Activated naive CD4-positive, alpha-beta T cell treated with anti-CD3 and anti-CD28 coated beads, Interleukin-2, amount 50 U/mL, for 16 hours (primary cell): ENCODE measurements around the gene POPDC2.

Source experiments
- DNase-seq: peaks from one replicate; pipeline ENCODE4 v3.0.0-alpha.2; 2020

POPDC2 gene

DNA sequence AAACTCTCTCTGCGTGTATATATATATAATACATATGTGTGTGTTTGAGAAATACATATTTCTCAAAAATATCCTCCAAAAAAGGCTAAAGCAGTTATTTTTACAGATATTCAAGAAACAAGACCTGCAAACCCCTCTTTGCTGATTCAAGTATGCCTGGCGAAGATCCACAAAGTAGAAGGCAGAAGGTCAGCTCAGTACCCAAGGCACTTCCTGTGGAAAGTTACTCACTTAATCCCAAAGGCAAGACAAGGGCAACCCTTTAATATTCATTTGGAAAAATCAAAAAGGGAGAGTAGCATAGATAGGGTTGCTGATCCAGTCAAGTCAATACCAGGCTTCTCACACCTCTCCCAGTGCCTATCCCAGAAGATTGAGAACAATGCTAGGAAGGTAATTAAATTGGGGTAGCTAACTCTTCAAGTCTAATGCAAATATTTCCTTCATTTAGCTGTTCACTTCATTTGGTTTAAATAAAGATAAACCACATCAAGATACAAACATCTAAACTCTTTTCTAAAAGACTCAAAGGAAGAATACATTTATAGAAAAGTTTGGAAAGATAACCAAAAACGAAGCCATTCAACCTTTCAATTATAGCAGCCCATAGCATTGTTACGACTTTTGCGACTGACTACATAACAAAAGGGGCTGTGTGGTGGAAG, 9.6 kb upstream of the POPDC2 start:
- DNase-seq = no peak

DNA sequence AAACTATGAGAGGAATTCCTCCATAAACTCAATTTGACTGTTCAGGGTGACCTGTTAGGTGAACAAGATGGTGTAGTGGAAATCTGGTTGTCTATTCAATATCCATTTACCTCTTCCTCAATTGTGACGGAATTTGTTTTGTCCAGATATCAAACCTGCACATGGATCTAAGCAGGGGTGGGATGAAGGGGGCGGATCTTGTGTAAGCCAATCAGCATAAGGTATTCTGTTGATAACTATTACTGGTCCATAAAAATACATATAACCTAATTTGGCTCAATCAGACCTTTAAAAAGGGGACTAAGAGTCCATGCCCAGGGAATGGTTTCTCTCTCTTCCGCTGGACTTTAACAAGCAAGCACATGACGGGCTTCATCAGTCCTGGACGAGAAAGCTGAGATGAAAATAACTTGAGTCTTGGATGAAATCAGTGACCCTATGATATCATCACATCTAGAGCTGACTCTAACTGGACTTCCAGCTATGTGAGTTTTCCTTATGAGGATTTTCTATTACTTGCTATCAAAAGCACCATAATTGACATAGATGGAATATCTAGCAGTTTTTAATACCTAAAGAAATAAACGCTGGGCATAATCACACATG, 5.7 kb upstream of the POPDC2 start:
- no peak for DNase-seq

DNA sequence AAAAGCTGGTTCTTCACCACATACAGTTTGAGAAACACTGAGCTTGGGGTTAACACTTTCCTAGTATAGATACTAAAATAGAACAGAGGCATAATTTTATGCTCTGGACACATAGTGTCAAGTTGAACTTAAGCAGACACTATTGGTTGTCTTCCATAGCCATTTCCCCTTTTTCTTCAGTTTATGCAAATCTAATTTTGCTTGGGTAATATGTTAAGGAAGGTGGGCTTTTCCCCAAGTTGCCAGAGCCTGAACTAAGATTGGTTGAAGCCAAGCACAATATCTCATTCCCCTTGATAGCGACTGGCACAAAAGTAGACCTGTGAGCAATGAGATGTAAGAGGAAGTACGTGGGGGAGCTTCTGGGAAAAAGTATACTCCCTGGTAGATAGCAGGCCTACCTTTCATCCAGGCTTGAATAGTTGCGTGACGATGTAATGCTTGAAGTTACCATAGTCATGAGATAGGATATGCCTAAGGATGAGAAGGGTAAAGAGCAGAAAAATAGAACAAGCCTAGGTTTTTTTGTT, 4.5 kb upstream of the POPDC2 start:
- DNase-seq = no peak

DNA sequence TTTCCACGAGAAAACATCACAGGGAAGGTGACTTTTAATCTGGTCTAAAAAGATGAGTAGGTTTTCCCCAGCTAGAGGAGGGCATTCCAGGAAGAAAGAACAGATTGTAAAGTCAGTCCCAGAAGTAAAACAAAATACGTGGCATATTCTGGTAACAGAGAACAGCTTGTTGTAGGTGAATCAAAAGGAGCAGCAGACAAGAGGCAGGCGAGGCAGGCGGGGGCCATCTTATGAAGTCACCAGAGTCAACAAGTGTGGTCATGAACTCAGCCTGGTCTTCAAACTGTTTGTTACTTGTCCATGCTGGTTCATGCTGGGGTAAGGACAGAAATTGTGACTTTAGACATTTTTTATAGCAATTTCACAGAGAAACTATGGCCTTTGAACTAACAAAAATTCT, 4.0 kb upstream of the POPDC2 start:
- DNase-seq = no peak

DNA sequence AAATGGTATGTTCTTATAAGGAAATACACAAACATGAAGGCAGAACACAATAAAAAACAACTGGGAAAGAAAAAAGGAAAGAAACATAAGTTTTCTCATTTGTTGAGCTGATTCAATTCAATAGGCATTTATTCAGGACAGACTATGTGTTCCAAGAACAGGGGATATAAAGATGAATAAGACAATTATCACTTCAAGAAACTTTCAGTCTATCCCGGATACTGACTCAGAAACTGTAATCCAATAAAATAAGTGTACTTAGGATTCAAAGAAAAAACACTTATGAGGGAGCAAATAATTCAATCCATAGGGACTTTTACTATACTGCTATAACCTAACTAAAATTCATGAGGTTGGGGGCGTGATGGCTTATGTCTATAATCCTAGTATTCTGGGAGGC, 3.5 kb upstream of the POPDC2 start:
- DNase-seq = no peak

DNA sequence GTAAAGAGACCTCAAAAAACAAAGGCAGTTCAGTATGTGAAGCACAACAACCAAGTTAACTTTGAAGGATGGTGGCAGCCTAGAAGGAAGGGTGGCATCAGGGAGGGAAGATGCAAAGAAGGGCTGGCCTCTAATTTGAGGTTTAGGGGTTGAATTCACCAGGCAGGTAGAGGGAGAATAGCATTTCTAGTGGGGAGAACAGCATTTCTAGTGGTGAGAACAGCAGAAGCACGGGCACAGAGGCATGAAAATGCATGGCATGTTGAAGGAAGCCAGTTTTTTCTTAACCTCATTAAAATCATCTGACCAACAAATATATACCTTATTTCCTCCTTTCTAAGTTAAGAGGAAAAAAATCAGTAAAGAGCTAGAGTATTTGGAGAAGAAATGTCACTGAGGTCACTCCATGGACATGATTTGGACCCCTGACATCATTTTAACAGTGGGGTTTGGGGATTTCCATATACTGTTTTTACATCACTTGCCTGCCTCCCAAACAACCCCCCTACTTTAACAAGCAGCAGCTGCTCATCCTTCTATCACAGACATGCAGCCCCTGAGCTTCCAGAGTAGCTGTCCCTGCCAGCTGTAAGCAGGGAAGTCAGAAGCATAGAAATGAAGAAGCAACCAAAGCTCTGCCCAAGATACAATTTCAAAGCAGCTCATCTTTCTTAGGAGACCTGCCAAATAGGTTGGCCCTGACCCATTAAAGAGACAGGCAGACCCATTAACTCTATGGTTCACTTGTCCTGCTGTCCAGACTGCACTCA, 2.4 kb upstream of the POPDC2 start:
- no peak for DNase-seq

DNA sequence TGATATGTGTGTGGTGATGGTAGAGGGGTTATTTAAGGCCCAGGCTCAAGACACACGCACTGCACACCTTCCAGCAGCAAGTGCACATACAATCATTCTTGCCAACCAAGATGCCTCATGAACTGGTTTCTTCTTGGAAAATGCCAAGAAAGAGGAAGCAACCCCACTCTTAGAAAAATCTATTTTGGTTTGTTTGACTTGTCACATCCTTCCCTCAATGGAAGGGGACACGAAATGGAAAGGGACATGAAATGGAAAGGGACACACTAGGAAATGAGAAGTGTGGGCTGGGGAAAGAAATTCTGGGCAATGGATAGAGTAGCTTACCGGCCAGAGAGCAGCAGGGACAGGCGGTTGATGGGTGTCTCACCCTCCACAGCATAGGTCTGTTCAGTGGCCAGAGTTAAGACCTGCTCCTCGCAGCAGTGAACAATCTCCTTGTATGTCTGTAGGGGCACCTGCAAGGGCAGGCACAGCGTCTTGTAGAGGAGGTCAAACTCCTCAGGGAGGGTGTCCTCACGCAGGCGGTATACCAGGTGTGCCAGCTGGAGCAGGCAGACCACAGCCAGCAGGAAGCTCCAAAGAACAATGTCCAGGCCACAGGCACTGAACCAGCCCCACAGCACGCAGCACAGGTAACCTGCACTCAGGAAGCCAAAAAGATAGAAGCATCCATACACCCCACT, 640 bp downstream of the POPDC2 start:
- no peak for DNase-seq

DNA sequence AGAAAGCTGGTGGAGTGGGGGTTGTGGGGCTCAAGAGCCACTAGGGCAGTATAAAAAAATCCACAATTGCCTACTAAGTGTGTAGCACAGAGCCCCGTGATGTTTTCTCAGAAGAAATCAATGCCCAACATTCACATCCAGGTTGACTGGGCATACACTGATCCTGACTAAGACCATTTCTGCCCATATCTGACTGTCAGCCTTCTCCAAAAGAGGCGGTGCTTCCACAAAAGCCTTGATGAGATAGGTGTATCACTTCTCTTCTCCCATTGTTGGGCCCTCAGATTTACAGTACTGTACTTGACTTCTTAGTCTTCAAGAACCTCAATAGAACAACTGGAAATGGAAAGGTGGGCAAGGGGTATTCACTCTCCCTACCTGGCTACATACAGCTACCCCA, 1.4 kb downstream of the POPDC2 start:
- DNase-seq = no peak

DNA sequence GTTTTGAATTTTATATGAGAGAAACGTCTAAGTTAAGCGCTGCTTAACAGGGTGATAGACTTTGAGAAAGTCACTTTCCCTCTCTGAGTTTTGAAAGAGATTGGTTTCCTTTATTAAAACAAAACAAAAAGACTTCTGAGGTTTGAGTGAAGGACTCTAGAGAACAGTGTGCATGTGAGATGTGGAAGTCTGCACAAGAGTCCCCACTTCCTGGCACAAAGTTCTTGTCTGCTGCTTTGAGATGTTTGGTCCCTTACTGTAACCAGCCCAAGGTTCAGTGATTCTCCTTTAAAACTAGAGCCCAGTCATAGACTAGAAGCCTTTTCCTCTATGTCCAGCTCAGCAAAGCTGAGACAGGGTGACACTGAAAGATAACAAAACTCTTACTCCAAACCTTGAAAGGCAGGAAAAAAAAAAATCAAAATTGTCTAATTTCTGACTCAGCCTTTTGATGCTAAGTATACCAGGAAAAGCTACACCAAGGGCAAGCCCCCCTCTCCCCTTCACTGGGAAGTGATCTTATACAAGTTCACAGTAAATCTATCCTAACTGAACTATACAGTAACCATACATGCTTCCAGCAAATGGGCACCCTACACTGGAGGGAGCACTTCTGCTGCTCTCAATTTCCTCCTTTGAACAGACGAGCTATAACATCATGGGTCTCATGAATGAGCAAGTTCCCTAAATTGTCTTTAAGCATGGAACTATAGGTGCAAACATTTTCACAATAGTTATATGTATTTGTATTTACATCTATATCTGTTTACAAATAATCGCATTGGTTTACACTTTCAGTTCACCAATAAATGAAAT, 2.3 kb downstream of the POPDC2 start:
- no peak for DNase-seq

DNA sequence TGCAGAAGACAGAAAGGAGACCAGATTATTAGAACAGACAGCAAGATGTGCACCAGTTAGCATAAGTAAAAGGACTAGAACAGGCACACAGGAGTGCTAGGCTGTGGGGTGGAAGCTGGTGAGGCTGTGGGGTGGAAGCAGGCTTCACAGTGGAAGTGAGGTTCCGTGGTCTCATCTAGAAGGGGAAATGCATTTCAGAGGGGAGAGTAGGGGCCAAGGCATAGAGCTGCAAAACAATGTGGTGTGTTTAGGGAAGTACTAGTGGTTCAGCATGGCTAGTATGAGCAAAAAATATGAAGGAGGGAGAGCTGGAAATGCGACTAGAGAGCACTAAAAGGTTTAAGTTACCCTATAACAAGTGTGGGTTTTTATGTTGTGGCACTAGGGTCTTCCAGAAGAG, 6.5 kb downstream of the POPDC2 start:
- DNase-seq = no peak

DNA sequence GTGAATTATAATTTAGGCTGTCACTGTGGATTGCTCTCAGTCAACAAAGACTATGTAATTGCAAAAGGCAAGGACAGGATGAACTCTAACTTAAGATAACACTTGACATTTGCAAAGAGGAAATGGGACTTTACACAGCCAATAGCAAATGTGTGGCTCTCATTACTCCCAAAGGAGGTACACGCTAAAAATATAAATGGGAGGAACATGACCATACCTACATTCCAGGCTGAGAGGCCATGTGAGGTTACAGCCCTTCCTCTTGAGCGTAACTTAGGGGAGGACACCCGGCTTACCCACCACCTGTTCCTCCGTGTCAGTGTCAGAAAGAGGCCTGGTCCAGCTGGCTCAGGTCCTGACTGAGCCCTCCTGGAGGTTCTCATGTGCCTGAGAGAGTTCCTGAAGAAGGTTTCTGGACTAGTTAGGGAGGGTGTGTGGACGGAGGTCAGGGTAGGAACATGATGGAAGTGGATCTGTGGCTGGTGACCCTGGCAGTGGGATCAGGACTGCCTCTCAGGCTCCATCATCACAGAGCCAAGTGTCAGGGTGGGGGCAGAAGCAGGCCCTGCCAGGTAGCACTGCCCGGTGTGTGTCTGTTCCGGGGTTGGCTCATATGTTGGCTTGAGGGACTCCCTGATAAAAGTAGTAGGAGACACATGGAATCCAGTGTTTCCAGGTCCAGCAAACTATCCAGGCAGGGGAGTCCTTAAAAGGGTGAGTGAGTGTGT, 7.9 kb downstream of the POPDC2 start:
- no peak for DNase-seq

DNA sequence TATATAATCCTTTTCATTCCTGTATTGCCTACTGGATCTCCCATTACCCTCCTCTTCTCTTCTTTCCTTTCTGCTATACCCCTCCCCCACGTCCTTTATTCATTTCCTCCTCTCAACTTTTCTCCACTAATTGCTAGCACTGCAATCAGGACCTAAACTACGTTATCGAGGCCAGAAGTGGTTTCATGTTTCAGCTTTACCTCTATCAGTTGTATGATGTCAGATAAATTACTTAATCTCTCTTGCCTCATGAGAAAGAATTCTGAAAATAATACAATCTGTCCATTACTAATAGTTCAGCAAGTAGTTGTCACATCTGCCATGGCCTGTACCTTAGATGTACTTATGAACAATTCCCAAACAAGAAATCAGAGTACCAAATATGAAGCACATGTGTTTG, 10.6 kb downstream of the POPDC2 start:
- DNase-seq = no peak

DNA sequence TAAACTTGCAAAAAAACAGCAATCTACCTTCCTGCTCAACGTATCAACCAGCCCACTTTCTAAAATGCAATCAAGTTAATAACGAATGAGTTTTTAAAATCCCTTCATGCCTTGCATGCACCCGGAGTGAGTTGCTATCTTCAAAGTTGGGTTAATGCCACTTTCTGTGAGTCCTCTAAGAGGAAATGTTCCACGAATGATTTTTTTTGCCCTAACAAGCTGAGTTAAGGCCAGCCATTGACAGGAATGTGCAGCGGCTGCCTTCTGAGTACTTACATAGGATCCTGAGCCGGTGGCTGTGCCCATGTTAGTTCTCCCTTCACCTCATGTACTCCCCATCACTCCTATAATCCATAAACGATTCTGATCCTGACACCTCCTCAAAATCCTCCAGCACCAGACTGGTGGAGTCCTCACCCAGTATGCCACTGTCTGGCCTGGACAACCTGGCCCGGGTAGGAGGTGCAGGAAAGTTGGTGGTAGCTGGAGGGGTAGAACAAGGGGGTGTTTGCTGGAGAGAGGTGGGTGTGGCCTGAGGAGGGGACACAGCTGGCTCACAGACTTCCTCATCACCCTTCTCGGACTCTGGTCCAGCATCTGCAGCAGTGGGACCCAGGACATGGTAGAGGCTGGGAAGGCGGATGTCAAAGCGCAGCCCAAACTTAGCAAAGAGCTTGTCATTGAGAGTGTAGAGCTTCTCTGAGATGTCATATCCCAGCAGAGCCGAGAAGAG, 12.4 kb downstream of the POPDC2 start:
- no peak for DNase-seq

DNA sequence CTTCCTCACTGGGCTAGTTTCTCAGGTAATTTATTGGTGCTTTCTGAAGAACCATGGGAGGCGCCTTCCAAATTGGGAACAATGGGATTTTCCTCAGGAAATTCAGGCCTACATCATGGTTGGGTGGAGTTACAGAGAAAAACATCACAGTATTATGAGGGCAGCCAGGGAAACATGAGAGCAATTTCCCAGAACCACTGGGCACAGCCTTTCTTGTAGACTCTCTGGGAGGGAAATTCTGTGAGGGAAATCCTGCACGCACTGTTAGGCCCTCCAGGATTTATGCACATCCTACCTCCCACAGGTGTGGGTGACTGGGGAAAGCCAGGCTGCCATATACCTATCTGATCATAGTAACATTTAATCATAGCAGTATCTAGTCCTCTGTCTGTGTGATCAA, 13.2 kb downstream of the POPDC2 start:
- DNase-seq = no peak

DNA sequence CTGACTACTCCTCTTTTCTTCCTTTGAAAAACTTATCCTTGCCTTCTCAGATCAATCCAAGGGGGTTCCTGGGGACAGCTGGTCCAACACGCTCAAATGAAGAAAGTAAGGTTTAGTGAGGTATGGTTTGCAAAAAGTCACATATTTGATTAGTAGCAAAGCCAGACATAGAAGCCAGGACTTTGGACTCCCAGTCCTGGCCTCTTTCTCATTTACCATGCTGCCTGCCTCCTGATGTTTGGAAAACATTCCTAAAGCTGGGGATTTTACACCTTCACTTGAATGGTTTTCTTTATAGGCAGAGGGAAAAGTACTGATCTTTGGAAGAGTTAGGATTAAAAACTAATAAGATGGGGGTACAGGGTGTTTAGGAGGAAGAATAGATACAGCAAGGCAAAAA, 14.6 kb downstream of the POPDC2 start:
- no peak for DNase-seq

DNA sequence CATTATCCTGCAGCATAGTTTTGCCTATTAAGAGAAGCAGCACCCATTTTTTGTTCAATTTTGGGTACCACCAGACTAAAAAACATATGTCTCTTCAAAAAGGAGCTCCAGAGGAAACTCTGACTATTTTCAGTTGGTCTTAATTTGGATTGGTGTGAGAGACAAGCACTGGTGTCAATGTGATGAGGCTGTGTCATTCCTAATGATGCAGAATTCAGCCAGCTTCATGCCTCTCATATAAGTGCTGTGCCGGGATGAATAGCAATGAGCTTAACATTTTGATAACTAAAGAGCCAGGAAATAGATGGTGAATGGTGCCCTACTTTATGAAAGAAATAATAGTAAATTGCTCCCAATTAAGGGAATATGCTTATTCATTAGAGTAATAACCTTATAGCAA, 15.9 kb downstream of the POPDC2 start:
- DNase-seq = no peak

DNA sequence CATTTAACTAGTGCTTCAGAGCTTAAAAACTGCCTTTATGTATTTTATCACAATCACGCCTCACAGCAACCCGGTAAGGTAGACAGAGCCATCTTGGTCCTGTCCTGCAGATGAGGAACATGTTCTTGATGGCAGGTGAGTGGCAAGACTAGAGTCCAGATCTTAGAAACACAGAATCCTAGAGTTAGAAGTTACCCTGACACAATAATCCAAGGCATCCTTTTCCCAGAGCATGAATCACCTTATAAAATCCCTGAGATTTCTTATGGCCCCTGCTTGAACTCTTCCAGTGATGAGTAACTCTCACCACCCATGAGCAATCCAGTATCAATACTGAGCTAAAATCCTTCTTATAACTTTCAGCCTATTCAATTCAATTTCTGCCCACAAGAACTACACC, 16.9 kb downstream of the POPDC2 start:
- DNase-seq = no peak

DNA sequence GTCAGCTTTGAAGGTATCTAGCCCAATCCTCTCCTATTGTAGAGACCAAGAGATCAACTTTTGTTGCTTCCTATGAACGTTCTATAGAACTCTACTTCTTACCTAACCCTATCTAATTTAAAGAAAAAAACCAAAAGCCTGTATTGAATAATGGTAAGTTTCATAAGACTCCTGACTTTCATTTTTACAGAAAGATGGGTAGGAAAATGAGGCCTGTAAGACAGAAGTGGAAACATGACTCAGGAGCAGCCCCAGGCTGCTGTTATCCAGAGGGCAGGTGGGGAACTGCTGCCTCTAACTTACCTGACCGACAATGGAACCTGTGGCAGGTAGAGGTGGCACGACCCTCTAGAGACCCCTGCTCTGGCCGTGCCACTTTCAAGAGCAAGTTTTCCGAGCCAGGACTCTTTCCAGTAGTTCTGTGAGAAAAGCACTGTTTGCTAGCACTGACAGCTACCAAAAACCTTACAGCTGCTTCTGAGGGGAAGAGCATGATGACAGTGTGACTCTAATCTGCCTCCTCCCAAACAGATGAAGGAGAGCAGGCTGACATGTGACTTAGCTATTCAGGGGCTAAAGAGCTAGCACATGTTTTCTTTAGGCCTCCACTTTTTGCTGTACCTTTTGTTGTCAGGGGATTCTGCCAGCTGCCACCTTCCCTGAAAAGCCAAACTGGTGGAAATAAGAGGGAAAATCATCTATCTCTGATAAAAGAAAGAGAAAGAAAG, 17.5 kb downstream of the POPDC2 start:
- no peak for DNase-seq

DNA sequence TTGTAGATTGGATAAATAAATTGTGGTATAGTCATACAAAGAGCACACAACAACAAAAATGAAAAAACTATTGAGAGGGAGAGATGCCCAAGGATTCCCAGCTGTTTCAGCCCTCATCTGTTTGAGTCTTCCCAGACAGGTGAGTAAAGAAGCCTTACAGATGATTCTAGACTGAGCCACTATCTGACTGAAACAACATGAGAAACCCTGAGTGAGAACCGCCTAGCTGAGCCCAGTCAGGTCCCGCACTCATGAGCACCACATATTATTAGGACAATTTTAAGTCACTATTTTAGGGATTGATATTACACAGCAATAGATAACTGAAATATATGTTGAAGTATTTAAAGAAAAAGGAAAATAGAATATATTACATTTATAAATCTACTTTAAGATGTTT, 19.0 kb downstream of the POPDC2 start:
- DNase-seq = no peak
